Effector memory CD4-positive, alpha-beta T cell (primary cell): Measurements from ENCODE around the gene XYLT1.

ENCODE experiments used
- DNase-seq, 3 donors: peaks; one replicate each; pipeline ENCODE4 v3.0.0-alpha.2; 2020
- H3K27ac ChIP-seq: 2 replicates; pipeline ENCODE4 v1.7.0; 2013; ENCODE audit warnings: mild to moderate bottlenecking, low read length, moderate library complexity; ENCODE audit not compliant: insufficient read depth, poor library complexity, severe bottlenecking
- H3K27me3 ChIP-seq: replicated peaks from 2 replicates; pipeline ENCODE4 v1.7.0; 2013; ENCODE audit warnings: mild to moderate bottlenecking, low read length; ENCODE audit not compliant: insufficient read depth, control insufficient read depth, poor library complexity, severe bottlenecking
- H3K36me3 ChIP-seq: 2 replicates; pipeline ENCODE4 v1.7.0; 2013; ENCODE audit warnings: mild to moderate bottlenecking, low read length, moderate library complexity; ENCODE audit not compliant: control insufficient read depth, insufficient read depth
- H3K4me1 ChIP-seq: 2 replicates; pipeline ENCODE4 v1.7.0; 2013; ENCODE audit warnings: low read length, mild to moderate bottlenecking; ENCODE audit not compliant: control insufficient read depth, insufficient read depth, poor library complexity, severe bottlenecking
- H3K4me3 ChIP-seq: 2 replicates; pipeline ENCODE4 v1.7.0; 2013; ENCODE audit warnings: low read length, low read depth, mild to moderate bottlenecking; ENCODE audit not compliant: insufficient read depth, poor library complexity, severe bottlenecking
- H3K9me3 ChIP-seq: 2 replicates; pipeline ENCODE4 v1.7.0; 2013; ENCODE audit warnings: mild to moderate bottlenecking, low read length, moderate library complexity; ENCODE audit not compliant: control insufficient read depth

The XYLT1 gene

GRCh38 chr16:17320009-17320408 is 150.8 kb downstream of the XYLT1 start:
- Histone ChIP-seq H3K27me3 (no peaks in the 10 kb centered on the region), H3K27ac (no peak overlapping the region), H3K4me3 (no peak overlapping the region), H3K4me1 (no peaks in the 10 kb centered on the region), H3K36me3 (no peaks in the 10 kb centered on the region), H3K9me3 (no peaks in the 10 kb centered on the region)
- DNase-seq: no peak

DNA sequence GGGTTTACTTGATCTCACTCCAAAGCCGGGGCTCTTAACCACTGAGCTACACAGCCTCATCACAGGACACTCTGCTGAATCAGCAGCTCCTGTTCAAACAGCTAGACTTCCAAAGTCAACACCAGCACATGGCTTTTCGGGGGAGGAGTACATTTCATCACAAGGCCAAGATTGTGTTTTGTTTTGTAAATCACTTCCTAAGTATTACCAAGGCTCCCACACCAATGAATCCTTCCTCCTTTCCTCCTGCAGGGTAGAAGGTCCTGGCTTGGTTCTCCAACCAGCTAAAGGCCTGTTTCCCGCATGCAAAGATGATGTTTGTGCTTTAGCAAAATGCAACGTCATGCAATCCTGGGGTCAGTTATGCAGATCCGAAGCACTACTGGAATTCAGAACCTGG is 152.5 kb downstream of the XYLT1 start:
- no peak overlapping the region for H3K27ac ChIP-seq
- no peaks in the 10 kb centered on the region for H3K27me3 ChIP-seq
- no peaks in the 10 kb centered on the region for H3K36me3 ChIP-seq
- H3K4me3 ChIP-seq: no peak overlapping the region
- H3K4me1 ChIP-seq: peaks cover under 1% of the 10 kb centered on the region
- H3K9me3 ChIP-seq: no peaks in the 10 kb centered on the region
- DNase-seq: no peak

DNA sequence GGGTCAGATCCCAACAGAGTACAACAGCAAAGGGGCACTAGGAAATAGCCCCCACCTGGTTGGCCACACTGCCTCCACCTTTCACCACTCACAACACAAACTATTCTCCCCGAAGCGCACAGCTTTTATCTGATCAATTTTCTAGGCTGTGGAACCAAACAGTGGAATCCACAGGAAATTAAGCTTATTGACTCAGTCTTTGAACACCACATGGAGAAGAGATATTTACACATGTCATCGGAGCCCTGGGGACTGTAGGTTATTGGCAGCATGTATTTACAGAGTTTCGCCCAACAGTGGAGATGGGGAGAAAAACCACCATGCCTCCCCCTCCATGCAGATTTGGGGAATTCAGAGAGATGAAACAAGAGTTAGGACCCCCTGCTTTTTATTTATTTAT is 154.8 kb downstream of the XYLT1 start:
- no peak for DNase-seq
- H3K9me3 ChIP-seq: no peaks in the 10 kb centered on the region
- H3K4me3 ChIP-seq: no peak overlapping the region
- no peak overlapping the region for H3K27ac ChIP-seq
- peaks cover 5% of the 10 kb centered on the region for H3K4me1 ChIP-seq
- no peaks in the 10 kb centered on the region for H3K36me3 ChIP-seq
- no peaks in the 10 kb centered on the region for H3K27me3 ChIP-seq

- no peaks in the 10 kb centered on the region for H3K27me3 ChIP-seq
- H3K4me1 ChIP-seq: peaks cover 5% of the 10 kb centered on the region
- H3K27ac ChIP-seq: no peak overlapping the region
- H3K4me3 ChIP-seq: no peak overlapping the region
- DNase-seq: no peak
- no peaks in the 10 kb centered on the region for H3K36me3 ChIP-seq
- H3K9me3 ChIP-seq: no peaks in the 10 kb centered on the region
Observed at GRCh38 chr16:17313793-17314547, 156.8 kb downstream of the XYLT1 start.

DNA sequence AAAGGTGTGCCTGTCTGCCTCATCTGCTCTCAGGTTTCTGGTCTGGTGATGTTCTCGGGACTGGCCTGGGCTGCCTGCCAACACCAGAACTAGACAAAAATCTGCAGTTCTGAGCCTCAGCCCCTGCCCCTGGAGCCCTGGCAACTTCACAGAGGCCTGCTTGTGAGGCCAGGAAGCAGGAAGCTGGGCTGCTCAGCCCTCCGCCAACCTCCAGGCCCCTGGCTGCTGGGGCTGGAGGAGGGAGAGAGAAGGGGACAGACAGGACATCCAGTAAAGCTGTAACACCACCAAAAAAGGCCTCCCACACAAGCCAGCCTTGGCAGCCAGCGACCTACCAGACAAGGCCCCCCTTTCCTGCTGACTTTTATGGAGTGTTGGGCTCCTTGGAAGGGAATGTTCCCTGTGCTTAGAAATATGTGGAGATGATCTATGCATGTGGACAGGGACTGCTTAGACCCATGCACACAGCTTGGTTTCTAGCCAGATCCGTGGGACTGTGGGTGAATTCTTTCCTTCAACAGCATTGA is 157.6 kb downstream of the XYLT1 start:
- no peak overlapping the region for H3K4me3 ChIP-seq
- H3K36me3 ChIP-seq: no peaks in the 10 kb centered on the region
- H3K9me3 ChIP-seq: no peaks in the 10 kb centered on the region
- no peaks in the 10 kb centered on the region for H3K27me3 ChIP-seq
- peaks cover 5% of the 10 kb centered on the region for H3K4me1 ChIP-seq
- H3K27ac ChIP-seq: no peak overlapping the region
- no peak for DNase-seq

GRCh38 chr16:17312094-17312710 is 158.6 kb downstream of the XYLT1 start:
- H3K36me3 ChIP-seq: no peaks in the 10 kb centered on the region
- no peaks in the 10 kb centered on the region for H3K9me3 ChIP-seq
- DNase-seq: no peak
- H3K4me3 ChIP-seq: no peak overlapping the region
- no peaks in the 10 kb centered on the region for H3K27me3 ChIP-seq
- H3K4me1 ChIP-seq: peaks cover 5% of the 10 kb centered on the region
- no peak overlapping the region for H3K27ac ChIP-seq

DNA sequence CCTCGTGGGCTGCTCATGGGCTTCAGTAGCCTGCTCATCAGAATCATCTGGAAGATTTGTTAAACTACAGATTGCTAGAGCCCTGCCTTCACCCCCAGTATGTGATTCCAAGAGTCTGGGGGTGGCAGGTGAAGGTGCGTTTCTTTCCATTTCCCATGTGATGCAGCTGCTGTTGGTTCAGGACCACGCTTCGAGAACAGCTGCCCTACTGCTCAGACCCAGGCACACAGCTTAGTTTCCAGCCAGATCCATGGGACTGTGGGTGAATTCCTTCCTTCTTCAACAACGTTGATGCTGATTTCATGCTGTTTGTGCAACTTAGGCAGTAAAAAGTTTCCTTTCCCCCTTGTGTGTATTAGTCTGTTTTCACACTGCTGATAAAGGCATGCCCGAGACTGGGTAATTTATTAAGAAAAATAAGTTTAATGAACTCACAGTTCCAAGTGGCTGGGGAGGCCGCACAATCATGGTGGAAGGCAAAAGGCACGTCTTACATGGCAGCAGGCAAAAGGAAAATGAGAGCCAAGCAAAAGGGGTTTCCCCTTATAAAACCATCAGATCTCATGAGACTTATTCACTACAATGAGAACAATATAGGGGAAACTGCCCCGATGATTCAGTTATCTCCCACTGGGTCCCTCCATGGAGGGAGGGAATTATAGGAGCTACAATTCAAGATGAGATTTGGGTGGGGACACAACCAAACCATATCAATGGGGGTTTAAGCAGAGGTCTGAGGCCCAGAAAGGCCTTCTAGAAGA is 159.2 kb downstream of the XYLT1 start:
- Histone ChIP-seq H3K36me3 (no peaks in the 10 kb centered on the region), H3K4me1 (peaks cover 5% of the 10 kb centered on the region), H3K4me3 (no peak overlapping the region), H3K27ac (no peak overlapping the region), H3K9me3 (no peaks in the 10 kb centered on the region), H3K27me3 (no peaks in the 10 kb centered on the region)
- DNase-seq: no peak

DNA sequence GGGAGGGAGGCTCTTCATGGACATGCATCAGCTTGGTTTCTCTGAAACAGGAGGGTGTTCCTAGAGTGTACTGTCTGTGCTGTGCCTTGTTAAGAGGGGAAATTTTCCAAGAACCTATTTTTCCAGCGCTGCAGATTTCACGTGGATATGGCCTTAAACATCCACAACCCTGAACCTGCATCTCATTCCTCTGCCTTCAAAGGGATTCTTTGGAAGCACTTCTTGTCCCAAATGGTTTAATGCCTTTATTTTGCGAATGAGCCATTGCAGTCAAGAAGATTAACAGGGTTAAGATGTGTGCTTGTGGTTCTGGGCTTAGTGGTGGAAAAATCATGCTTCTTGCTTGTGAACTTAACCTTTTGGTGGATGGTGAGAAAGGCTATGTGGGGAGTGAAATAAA is 161.2 kb downstream of the XYLT1 start:
- peaks cover 10% of the 10 kb centered on the region for H3K4me1 ChIP-seq
- H3K27ac ChIP-seq: no peak overlapping the region
- H3K36me3 ChIP-seq: no peaks in the 10 kb centered on the region
- H3K27me3 ChIP-seq: no peaks in the 10 kb centered on the region
- no peaks in the 10 kb centered on the region for H3K9me3 ChIP-seq
- H3K4me3 ChIP-seq: no peak overlapping the region
- no peak for DNase-seq

DNA sequence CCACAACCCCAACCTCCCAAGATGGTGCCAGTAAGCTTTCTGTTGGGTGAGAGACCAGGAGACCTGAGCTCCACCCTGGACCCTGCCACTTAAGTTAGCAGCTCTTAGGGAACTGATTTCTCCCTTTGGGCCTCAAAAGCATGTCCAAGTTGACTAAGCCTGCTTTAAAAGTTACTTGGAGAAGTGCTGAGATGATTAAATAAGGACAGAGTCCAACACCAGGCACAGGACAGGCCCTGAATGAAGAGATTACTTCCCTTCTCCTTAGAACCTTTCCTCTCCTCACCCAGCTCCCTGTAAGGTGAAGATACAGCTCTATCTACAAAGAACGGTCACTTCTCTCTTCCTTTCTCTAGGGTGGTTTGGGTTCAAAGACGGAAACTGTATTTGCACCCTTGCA is 162.6 kb downstream of the XYLT1 start:
- no peak overlapping the region for H3K27ac ChIP-seq
- no peak for DNase-seq
- H3K4me1 ChIP-seq: peaks cover 10% of the 10 kb centered on the region
- no peaks in the 10 kb centered on the region for H3K27me3 ChIP-seq
- no peaks in the 10 kb centered on the region for H3K36me3 ChIP-seq
- H3K9me3 ChIP-seq: no peaks in the 10 kb centered on the region
- H3K4me3 ChIP-seq: no peak overlapping the region

DNA sequence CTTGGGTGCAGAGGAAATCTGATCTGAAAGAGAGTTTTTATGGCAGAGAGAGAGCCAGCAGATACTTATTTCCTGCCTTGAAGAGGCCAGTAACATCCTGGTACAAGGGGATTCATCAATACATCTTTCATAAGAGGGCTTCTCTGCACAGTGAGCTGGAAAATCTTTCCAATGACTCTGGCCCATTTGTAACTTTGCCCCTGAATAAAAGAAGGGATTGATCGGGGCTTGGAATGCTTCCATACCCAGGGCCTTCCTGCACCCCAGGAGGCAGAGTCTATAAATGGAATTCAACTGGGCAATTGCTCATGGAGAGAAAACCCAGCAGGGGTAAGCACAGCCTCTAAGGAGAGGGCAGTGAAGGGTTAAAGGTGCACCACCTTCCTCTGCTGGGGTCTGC is 163.3 kb downstream of the XYLT1 start:
- no peak for DNase-seq
- Histone ChIP-seq H3K36me3 (no peaks in the 10 kb centered on the region), H3K4me3 (no peak overlapping the region), H3K27me3 (no peaks in the 10 kb centered on the region), H3K9me3 (no peaks in the 10 kb centered on the region), H3K27ac (no peak overlapping the region), H3K4me1 (peaks cover 6% of the 10 kb centered on the region)
